Measurements from ENCODE around the gene WNT7A.

DNA sequence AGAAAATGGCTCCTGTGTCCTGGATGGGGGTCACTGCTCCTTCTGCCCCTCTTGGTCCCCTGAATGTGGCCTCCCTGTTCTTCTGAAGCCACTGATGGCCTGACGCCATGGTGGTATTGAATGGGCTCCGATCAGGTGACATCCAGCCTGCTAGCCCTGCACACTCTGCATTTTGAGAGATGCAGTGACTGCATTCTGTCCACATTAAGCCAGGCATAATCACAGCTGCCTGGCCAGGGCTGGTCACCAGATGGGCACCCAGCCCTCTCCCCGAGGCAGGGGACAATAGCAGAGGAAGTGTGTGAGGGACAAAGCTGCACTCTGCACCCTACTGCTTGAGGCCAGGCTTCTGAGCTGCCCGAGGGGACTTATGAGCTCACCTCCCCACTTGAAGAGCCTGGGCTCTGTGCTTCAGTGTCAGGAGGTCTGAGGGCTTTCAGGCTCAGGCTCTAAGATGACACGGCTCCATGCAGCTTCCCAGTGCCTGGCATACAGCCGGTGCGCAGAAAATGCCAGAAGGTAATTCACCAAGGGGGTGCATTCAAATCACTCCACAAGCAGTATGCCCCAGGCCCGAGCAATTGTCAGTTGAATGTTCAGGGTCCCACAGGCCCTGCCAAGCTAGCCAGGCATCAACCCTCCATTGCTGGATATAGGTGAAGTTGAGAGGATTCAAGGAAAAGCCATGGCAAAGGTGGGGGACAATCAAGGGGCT lies 56.8 kb downstream of the WNT7A start:
- TF ChIP-seq, protein P1, sequence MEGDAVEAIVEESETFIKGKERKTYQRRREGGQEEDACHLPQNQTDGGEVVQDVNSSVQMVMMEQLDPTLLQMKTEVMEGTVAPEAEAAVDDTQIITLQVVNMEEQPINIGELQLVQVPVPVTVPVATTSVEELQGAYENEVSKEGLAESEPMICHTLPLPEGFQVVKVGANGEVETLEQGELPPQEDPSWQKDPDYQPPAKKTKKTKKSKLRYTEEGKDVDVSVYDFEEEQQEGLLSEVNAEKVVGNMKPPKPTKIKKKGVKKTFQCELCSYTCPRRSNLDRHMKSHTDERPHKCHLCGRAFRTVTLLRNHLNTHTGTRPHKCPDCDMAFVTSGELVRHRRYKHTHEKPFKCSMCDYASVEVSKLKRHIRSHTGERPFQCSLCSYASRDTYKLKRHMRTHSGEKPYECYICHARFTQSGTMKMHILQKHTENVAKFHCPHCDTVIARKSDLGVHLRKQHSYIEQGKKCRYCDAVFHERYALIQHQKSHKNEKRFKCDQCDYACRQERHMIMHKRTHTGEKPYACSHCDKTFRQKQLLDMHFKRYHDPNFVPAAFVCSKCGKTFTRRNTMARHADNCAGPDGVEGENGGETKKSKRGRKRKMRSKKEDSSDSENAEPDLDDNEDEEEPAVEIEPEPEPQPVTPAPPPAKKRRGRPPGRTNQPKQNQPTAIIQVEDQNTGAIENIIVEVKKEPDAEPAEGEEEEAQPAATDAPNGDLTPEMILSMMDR (IDR thresholded peaks at IDR 0.05), result no peak
- TF ChIP-seq POLR2A (IDR thresholded peaks at IDR 0.05), result no peak

Data from esophagus squamous epithelium (tissue), 4 donors.